Measurements from ENCODE around the gene B4GALT4. TPM values are rescaled to one million over a fixed set of nuclear protein-coding genes. Genes with fewer than 3 reads are reported as not detected.

The B4GALT4 gene
- total RNA-seq, 3 donors from 2014 or later (not counting 1 experiment from before 2014, with no cell fraction given): 35.1 to 54.1 (median 48.8) TPM

- TF ChIP-seq, protein P1, sequence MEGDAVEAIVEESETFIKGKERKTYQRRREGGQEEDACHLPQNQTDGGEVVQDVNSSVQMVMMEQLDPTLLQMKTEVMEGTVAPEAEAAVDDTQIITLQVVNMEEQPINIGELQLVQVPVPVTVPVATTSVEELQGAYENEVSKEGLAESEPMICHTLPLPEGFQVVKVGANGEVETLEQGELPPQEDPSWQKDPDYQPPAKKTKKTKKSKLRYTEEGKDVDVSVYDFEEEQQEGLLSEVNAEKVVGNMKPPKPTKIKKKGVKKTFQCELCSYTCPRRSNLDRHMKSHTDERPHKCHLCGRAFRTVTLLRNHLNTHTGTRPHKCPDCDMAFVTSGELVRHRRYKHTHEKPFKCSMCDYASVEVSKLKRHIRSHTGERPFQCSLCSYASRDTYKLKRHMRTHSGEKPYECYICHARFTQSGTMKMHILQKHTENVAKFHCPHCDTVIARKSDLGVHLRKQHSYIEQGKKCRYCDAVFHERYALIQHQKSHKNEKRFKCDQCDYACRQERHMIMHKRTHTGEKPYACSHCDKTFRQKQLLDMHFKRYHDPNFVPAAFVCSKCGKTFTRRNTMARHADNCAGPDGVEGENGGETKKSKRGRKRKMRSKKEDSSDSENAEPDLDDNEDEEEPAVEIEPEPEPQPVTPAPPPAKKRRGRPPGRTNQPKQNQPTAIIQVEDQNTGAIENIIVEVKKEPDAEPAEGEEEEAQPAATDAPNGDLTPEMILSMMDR (IDR thresholded peaks at IDR 0.05): no peak
- WGBS (ENCODE audit: insufficient coverage): 89% methylated on average over 3 of the region's 4 CpGs
- Histone ChIP-seq H3K27ac (ENCODE audit: low read length) (no peak overlapping the region), H3K4me1 (ENCODE audit: control insufficient read depth, insufficient read depth, low read length) (no peaks in the 10 kb centered on the region), H3K9me3 (ENCODE audit: control insufficient read depth, insufficient read depth, low read length) (no peaks in the 10 kb centered on the region), H3K4me3 (ENCODE audit: low read length) (no peak overlapping the region), H3K36me3 (ENCODE audit: control insufficient read depth, insufficient read depth, low read length) (no peaks in the 10 kb centered on the region), H3K27me3 (ENCODE audit: control insufficient read depth, insufficient read depth, low read length) (peaks cover 2% of the 10 kb centered on the region)
- Mint-ChIP-seq H3K4me3 (no peak overlapping the region), H3K27me3 (ENCODE audit: low read depth in 2 of 2) (peaks cover 3 to 32% of the 10 kb centered on the region in 2 donors), H3K9me3 (no peaks in the 10 kb centered on the region), H3K36me3 (no peaks in the 10 kb centered on the region), H3K4me1 (no peaks in the 10 kb centered on the region), H3K27ac (no peak overlapping the region)
- no peak for DNase-seq
- no peak for ATAC-seq
- intact Hi-C loops (cut with micrococcal nuclease): no loop called here
Observed at GRCh38 chr3:119176778-119177177, 63.9 kb downstream of the B4GALT4 start.

GRCh38 chr3:119175872-119176756 is 64.6 kb downstream of the B4GALT4 start:
- Histone ChIP-seq H3K9me3 (ENCODE audit: control insufficient read depth, insufficient read depth, low read length) (no peaks in the 10 kb centered on the region), H3K4me3 (ENCODE audit: low read length) (no peak overlapping the region), H3K27ac (ENCODE audit: low read length) (no peak overlapping the region), H3K4me1 (ENCODE audit: control insufficient read depth, insufficient read depth, low read length) (no peaks in the 10 kb centered on the region), H3K36me3 (ENCODE audit: control insufficient read depth, insufficient read depth, low read length) (no peaks in the 10 kb centered on the region), H3K27me3 (ENCODE audit: control insufficient read depth, insufficient read depth, low read length) (peaks cover 2% of the 10 kb centered on the region)
- ATAC-seq: no peak
- intact Hi-C loops (cut with micrococcal nuclease): no loop called here
- WGBS (ENCODE audit: insufficient coverage): 92% methylated on average over 8 of the region's 10 CpGs
- H3K4me1 Mint-ChIP-seq: no peaks in the 10 kb centered on the region
- H3K4me3 Mint-ChIP-seq: no peak overlapping the region
- peaks cover 3 to 35% of the 10 kb centered on the region in 2 donors for H3K27me3 Mint-ChIP-seq (ENCODE audit: low read depth in 2 of 2)
- no peak for DNase-seq
- no peaks in the 10 kb centered on the region for H3K36me3 Mint-ChIP-seq
- H3K27ac Mint-ChIP-seq: no peak overlapping the region
- H3K9me3 Mint-ChIP-seq: no peaks in the 10 kb centered on the region
- TF ChIP-seq, protein P1 (IDR thresholded peaks at IDR 0.05): no peak

DNA sequence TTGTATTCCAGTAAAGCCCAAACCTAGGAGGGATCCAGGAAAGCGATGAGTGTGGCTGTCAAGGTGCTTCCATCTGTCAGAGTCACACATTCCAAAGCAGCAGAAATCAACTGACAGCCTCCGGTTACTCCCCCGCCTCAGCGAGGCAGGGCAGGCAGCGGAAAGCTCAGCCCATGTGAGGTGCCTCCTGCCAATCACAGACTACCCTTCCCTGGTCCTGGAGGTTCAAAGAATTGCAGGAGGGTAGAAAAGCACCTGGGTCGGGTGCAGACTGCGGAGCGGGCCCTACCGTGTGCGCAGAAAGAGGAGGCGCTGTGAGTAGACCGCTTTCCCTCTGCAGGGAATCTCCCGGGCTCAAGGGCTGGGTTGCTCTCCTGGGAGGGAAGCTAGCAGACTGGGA is 67.4 kb downstream of the B4GALT4 start, which contains the start of gene UPK1B:
Gene UPK1B (plus strand): TSS at position 274 of the 400 bp plus-strand sequence. CDS start 13,144 bp downstream, outside the sequence.
- peak in 1 of 2 donors; percentile 3 for DNase-seq
- peaks cover 0 to 38% of the 10 kb centered on the region in 2 donors for H3K27me3 Mint-ChIP-seq (ENCODE audit: low read depth in 2 of 2)
- no peaks in the 10 kb centered on the region for H3K4me1 Mint-ChIP-seq
- no peak within 1 kb of the TSS for H3K4me3 ChIP-seq (ENCODE audit: low read length)
- no peak within 1 kb of the TSS for H3K4me3 Mint-ChIP-seq
- H3K36me3 ChIP-seq (ENCODE audit: control insufficient read depth, insufficient read depth, low read length): no peaks in the 10 kb centered on the region
- TF ChIP-seq, protein P1 (IDR thresholded peaks at IDR 0.05): no peak
- intact Hi-C loops (cut with micrococcal nuclease): no loop called here
- H3K9me3 Mint-ChIP-seq: no peaks in the 10 kb centered on the region
- no peaks in the 10 kb centered on the region for H3K36me3 Mint-ChIP-seq
- no peaks in the 10 kb centered on the region for H3K27me3 ChIP-seq (ENCODE audit: control insufficient read depth, insufficient read depth, low read length)
- 84% methylated on average over 13 of the region's 13 CpGs for WGBS (ENCODE audit: insufficient coverage)
- no peak within 1 kb of the TSS for H3K27ac Mint-ChIP-seq
- no peaks in the 10 kb centered on the region for H3K9me3 ChIP-seq (ENCODE audit: control insufficient read depth, insufficient read depth, low read length)
- no peaks in the 10 kb centered on the region for H3K4me1 ChIP-seq (ENCODE audit: control insufficient read depth, insufficient read depth, low read length)
- H3K27ac ChIP-seq (ENCODE audit: low read length): no peak within 1 kb of the TSS
- no peak for ATAC-seq
